ENCODE results near the gene SLC4A8.

The SLC4A8 gene

GRCh38 chr12:51460519-51460918 lies 35.9 kb downstream of the SLC4A8 start:
- TF ChIP-seq ZNF274 (IDR thresholded peaks at IDR 0.05; ENCODE audit: low read depth, low read length): no peak
- H3K4me3 ChIP-seq (ENCODE audit: low read length): no peak overlapping the region

DNA sequence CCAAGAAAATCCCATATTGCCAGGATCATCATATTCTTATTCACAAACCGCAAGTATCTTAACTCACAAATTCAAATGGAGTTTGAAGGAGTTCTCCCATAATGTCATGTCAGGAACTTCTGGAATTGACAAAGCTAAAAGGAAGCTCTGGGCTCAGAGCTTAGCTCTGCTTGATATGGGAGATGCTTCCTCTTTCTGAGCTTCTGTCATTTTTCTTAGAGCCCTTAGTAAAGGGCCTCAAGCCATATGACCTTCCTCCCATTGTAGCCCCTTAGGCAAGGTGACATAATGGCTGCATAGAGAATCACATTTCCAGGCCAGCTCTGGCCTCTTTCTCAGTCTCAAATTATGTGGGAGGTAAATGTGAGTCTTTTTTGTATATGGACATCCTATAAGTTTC lies 40.9 kb downstream of the SLC4A8 start:
- no peak for TF ChIP-seq ZNF274 (IDR thresholded peaks at IDR 0.05; ENCODE audit: low read depth, low read length)
- H3K4me3 ChIP-seq (ENCODE audit: low read length): no peak overlapping the region

DNA sequence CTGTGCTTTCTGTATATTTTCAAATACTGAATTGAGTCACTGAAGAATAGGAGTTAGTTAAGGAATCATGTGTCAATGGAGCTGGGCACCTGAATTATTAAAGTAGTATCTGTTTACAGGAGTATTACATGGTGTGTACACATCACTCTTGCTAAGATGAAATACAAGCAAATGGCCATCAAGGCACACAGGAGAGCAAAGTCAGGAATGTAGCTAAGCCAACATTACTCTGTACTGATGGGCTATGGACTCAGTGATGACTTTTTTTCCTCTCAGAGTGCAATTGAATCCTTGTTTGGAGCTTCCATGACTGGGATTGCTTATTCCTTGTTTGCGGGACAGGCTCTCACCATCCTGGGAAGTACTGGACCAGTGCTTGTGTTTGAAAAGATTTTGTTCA lies 45.5 kb downstream of the SLC4A8 start:
- TF ChIP-seq ZNF274 (IDR thresholded peaks at IDR 0.05; ENCODE audit: low read depth, low read length): no peak
- H3K4me3 ChIP-seq (ENCODE audit: low read length): no peak overlapping the region

- no peak overlapping the region for H3K4me3 ChIP-seq (ENCODE audit: low read length)
- TF ChIP-seq ZNF274 (IDR thresholded peaks at IDR 0.05; ENCODE audit: low read depth, low read length): no peak
Measured at GRCh38 chr12:51471111-51471864, 46.7 kb downstream of the SLC4A8 start.

DNA sequence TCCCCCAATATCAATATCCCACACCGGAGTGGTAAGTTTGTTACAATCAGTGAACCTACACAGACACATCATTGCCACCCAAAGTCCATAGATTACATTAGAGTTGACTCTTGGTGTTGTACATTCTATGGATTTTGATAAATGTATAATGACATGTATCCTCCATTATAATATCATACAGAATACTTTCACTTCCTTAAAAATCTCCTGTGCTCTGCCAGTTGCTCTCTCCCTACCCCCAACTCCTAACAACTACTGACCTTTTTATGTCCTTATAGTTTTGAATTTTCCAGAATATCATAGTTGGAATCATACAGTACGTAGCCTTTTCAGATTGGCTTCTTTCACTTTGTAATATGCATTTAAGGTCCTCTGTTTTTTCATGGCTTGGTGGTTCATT lies 48.4 kb downstream of the SLC4A8 start:
- TF ChIP-seq ZNF274 (IDR thresholded peaks at IDR 0.05; ENCODE audit: low read depth, low read length): no peak
- no peak overlapping the region for H3K4me3 ChIP-seq (ENCODE audit: low read length)

DNA sequence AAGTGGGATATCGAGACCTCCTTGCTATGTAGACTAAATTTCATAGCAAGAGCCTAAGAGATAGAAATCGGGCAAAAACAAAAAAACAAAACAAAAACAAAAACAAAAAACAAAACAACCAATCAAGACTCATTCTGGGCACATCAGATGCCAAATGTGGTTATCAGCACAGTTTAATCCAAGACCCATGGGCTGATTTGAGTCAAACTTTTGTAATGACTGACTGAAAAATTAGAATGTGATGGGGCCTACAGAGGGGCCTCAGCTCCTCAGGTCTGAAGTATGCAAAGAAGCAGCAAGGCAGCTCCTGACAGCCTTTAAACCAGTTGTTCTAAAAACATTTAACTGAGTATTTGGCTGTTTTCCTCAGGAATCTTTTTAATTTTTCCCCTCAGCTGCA lies 49.3 kb downstream of the SLC4A8 start:
- no peak for TF ChIP-seq ZNF274 (IDR thresholded peaks at IDR 0.05; ENCODE audit: low read depth, low read length)
- H3K4me3 ChIP-seq (ENCODE audit: low read length): no peak overlapping the region

DNA sequence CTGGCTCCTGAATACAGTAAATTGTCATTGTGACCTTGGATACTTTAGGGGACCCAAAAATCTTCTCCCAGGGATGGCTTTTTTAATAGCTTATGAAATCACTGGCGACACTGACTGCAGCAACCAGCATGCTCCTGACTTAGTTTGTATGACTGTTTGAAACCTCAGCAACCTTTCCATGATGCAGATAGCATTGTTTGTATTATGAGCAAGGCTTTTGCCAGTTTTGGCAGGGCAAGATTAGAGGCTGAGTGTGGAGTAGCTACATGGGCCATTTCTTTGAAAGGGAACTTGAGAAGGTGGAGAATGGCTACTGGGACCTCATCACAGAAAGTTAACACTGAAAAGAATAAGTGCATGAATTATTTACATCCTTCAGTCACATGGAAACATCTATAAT lies 50.9 kb downstream of the SLC4A8 start:
- TF ChIP-seq ZNF274 (IDR thresholded peaks at IDR 0.05; ENCODE audit: low read depth, low read length): no peak
- H3K4me3 ChIP-seq (ENCODE audit: low read length): no peak overlapping the region

DNA sequence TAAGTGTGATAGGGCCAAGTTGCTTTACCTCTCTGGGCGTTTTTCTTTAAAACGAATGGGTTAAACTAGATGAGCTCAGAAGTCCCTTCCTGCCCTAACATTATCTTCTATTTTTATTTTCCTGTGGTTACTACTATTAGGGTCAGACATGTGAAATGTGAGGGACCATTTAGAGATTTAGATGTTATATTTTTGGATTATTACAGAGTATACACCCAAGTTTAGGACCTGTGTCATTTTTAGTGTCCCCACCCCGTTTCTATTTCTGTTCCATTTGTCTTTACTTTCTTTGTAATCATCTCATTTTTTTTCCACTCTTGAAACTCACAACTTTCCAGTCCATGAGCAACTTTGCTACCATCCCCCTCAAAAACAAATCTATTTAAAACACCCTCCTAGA lies 56.3 kb downstream of the SLC4A8 start:
- no peak for TF ChIP-seq ZNF274 (IDR thresholded peaks at IDR 0.05; ENCODE audit: low read depth, low read length)
- H3K4me3 ChIP-seq (ENCODE audit: low read length): no peak overlapping the region

DNA sequence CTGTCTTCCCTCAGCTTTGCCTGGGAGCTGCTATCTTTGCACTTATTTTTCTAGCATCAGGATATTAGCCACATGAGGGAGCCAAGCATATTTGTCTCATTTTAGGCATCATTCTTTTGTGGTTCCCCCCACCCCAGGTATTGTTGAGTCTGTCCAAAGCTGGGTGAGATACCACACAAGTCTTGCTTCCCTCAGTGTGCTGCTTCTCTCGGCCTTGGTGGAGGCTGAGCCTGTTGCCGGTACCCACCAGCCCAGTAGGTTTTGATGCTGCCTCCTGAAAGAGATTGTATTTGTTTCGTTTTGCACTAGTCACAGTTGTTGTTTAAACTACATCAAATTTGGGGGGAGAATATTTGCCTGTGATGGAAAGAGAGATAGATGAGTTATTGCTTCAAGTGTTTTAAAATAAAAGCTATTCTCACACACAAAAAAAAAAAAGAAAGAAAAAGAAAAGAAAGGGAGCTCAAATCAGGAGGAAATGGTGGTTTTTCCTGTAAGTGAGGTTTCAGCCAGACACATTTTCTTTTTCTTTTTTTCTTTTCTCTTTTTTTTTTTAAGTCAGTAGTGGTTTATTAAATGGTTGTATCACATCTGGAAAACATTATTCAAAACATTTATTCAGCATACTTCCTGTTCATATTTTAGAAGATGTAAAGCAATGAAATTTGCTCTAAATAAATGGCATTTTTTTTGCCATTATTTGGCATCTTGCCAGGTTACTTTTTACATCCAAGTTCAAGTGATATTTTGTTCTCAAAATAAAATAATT lies 58.5 kb downstream of the SLC4A8 start:
- no peak for TF ChIP-seq ZNF274 (IDR thresholded peaks at IDR 0.05; ENCODE audit: low read depth, low read length)
- no peak overlapping the region for H3K4me3 ChIP-seq (ENCODE audit: low read length)

- TF ChIP-seq ZNF274 (IDR thresholded peaks at IDR 0.05; ENCODE audit: low read depth, low read length): no peak
- no peak overlapping the region for H3K4me3 ChIP-seq (ENCODE audit: low read length)
Measured at GRCh38 chr12:51484119-51484518, 59.5 kb downstream of the SLC4A8 start.

DNA sequence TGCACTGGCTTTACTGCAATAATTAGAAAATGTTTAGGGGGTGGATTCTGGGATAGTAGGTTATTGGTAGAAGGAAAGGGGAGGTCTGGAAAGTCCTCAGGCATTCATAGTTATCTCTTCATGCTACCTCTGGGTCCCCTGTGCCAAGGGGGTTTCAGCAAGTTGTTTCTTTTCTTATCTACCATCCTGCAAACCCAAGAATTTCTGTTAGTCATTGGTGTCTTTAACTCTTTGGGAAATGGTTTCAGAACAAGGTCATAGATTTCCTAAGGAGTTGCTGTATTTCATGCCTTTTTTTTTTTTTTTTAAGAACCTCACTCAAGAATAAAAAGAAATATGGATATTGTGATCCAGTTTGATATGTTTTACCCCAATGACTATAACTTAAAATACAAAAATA lies 63.6 kb downstream of the SLC4A8 start:
- TF ChIP-seq ZNF274 (IDR thresholded peaks at IDR 0.05; ENCODE audit: low read depth, low read length): no peak
- H3K4me3 ChIP-seq (ENCODE audit: low read length): no peak overlapping the region

DNA sequence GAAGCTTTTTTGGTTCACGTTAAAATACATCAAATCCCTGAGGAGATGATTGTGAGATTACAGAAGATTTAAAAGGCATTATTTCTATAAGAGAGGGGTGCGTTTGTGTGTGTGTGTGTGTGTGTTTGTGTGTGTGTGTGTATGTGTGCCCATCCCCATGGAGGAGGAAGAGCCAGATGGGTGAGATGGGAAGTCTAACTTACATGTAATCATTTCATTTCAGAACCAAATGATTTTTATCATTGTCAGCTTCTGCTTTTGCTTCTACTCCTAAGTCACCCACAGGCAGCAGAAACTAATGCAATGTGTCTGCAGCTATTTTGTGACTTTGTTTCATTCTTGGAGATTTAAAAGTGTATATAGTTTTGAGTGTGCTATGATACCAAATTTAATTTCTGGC lies 68.7 kb downstream of the SLC4A8 start:
- no peak for TF ChIP-seq ZNF274 (IDR thresholded peaks at IDR 0.05; ENCODE audit: low read depth, low read length)

GRCh38 chr12:51496895-51497294 lies 72.3 kb downstream of the SLC4A8 start:
- no peak for TF ChIP-seq ZNF274 (IDR thresholded peaks at IDR 0.05; ENCODE audit: low read depth, low read length)
- no peak overlapping the region for H3K4me3 ChIP-seq (ENCODE audit: low read length)

More for the DNA sequence above, 68.7 kb downstream of the SLC4A8 start:
- no peak overlapping the region for H3K4me3 ChIP-seq (ENCODE audit: low read length)

- no peak overlapping the region for H3K4me3 ChIP-seq (ENCODE audit: low read length)
- TF ChIP-seq ZNF274 (IDR thresholded peaks at IDR 0.05; ENCODE audit: low read depth, low read length): no peak
Measured at GRCh38 chr12:51504851-51505250, 80.2 kb downstream of the SLC4A8 start.

GRCh38 chr12:51505360-51506105 lies 80.9 kb downstream of the SLC4A8 start:
- TF ChIP-seq ZNF274 (IDR thresholded peaks at IDR 0.05; ENCODE audit: low read depth, low read length): no peak

More at GRCh38 chr12:51505360-51506105, 80.9 kb downstream of the SLC4A8 start:
- no peak overlapping the region for H3K4me3 ChIP-seq (ENCODE audit: low read length)
